NCI-H510A treated with DMSO at 0.1 percent for 48 hours (cell line): Measurements from ENCODE around the gene LAMB3.

ENCODE experiments used
- DNase-seq: peaks from one replicate; lab custom pipeline; 2025; lab: John Stamatoyannopoulos, UW

The LAMB3 gene

DNA sequence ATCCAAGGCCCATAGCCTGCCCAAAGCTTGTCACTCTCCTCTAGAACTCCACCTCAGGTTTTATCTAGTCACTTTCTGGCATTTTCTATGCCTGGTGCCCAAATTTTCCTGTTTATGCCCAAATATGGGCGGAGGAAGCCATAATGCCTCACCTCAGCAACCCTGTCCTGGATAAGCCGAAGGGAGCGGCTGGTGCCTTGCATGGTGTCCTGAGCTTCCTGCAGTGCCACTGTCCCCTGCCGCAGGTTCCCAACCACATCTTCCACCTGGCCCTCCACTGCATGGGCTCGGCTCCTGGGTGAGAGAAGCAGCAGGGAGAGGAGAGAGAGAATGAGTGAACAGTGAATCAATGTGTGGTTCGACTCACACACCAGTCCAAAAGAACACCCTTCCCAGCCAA lies 34.5 kb downstream of the LAMB3 start:
- no peak for DNase-seq

DNA sequence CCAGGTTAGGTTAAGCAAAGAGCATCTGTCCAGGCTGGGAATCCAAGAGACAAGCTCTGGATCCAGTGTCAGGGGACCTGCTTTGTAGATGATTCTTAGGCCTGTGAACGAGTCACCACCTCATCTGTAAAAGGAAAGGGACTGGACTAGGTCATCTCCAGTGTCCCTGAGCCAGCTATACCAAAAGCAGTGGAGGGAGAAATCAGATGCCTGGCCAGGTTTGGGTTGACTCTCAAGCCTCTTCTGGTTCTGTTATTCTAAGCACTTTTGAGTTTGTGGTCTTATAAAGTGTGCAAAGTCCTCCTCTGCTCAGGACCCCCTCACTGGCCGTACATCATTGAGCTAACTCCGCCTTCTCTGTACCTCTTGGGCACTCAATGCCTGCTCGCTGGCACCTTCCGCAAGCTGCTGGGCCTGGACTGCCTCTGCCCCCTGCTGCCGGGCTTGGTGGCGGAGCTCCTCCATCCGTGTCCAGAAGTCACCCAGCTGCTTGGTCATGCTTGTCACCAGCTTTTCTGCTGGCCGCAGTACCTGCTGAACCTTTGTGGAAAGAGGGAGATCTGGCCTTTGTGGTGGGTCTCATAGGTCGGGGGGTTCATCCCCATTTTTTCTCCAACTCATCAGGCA lies 35.1 kb downstream of the LAMB3 start:
- DNase-seq: no peak

DNA sequence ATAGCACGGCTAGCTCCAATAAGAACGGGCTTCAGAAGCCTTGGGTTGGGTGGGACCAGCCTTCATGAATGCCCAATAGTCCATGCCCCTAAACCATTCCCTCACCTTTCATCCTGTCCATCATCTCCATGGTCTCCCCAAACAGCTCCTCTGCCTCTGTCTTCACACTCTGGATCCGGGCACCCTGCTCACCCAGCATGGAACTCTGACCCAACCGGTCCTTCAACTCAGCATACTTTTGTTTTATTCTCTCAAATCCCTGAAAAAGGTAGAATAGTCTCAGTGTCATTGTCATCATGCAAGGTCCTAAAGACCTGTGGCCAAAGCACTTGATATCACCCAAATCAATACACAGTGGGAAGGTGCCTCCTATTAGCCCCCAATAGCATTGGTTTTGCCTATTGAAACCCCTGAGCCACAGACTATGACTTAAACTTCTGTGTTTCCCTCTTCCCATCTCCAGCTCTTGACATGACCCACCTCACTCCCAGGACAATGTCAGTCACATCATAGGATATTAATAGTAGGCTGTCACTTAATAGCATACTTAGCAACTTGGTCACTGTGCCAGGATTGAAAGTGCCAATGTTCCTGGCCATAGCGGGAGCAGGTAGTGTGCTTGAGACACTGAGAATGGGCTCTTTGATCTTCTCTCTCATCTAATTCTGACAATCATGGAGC lies 35.7 kb downstream of the LAMB3 start:
- no peak for DNase-seq

DNA sequence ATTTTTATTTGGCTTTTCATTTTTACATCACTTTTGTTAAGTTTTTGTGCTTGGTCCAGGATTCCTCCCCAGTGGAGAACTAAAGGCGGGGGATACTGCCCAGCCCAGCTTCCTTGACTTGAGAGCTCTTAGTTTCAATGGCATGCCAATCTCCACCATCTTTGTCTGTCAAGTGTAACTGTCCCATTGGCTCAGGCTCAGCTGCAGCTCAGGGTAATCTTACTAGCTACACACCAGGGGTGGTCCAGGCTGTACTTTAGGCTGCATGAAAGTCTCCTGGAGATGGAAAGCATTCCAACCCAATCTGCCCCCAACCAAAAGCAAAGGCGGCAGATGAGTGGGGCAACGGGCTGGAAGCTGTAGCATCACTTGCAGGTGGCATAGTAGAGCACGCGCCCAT lies 37.3 kb downstream of the LAMB3 start:
- DNase-seq: no peak

DNA sequence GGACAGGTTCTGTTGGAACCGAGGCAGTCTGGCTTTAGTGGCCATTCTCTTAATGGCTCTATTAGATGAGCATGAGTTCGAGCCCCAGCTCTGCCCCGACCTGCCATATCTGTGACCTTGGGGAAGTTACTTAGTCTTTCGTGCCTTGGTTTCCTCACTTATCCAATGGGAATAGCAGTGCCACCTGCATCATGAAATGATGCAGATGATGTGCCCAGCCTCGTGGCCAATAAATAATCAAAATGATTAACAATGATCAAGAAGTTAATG lies 38.1 kb downstream of the LAMB3 start:
- DNase-seq: no peak

DNA sequence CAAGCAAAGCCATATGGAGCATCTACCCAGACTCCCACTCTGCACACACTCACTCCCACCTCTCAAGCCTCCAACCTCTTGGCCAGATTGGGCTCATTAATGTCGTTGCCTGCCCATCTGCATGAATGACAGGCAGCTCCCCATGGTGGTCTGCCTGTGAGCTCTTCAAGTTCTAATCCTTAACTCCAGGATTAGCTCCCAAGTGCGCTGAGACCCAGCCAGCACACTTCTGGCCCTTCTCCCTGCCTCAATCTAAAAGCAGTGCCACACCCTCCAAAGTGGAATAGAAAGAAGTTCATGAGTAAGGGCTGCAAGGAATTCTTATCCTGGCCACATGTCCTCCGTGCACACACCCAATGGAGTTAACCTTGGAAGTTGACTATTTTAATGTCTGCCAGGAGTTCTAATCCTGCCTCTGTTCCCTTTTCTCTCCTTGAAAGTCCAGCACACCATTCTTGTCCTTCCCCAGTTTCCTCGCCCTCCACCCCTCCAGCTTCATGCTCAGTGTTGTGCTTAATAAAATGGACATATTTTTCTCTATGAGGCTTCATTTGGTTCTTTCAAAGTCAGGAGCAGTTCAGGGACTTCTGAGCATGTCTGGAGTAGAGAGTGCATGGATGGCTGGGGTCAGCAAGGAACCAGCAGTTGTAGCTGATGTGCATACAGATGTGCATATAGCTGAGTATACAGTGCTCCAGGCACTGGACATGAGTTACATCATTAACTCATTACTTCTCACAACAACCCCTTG lies 38.6 kb downstream of the LAMB3 start:
- no peak for DNase-seq

DNA sequence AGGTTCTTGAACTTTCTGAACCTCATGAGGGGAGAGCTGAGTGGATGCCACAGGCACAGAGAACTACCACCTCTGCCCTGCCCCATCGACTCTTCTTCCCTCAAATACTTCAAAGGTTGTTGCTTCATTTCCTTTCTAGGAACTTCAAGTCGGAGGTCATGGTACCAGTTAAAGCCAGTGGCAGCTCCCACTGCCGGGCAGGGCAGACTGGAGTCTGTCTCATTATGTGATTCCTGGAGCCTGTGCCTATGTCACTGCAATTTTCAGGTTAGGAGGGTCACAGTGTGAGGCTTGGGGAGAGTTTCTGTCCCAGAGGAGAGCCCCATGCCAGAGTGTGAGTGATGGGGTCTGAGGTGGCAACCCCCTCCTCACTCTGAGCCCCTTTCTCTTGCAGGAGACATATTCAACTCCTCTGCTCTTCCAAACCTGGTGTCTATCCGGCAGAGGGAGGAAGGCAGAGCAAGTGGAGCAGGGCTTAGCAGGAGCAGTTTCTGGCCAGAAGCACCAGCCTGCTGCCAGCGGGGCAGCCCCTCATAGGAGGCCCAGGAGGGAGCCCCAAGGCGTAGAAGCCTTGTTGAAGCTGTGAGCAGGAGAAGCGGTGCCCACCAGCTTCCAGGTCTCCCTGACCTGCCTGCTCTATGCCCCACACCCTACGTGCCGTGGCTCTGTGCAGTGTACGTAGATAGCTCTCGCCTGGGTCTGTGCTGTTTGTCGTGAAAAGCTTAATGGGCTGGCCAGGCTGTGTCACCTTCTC lies 39.4 kb downstream of the LAMB3 start:
- DNase-seq: no peak

DNA sequence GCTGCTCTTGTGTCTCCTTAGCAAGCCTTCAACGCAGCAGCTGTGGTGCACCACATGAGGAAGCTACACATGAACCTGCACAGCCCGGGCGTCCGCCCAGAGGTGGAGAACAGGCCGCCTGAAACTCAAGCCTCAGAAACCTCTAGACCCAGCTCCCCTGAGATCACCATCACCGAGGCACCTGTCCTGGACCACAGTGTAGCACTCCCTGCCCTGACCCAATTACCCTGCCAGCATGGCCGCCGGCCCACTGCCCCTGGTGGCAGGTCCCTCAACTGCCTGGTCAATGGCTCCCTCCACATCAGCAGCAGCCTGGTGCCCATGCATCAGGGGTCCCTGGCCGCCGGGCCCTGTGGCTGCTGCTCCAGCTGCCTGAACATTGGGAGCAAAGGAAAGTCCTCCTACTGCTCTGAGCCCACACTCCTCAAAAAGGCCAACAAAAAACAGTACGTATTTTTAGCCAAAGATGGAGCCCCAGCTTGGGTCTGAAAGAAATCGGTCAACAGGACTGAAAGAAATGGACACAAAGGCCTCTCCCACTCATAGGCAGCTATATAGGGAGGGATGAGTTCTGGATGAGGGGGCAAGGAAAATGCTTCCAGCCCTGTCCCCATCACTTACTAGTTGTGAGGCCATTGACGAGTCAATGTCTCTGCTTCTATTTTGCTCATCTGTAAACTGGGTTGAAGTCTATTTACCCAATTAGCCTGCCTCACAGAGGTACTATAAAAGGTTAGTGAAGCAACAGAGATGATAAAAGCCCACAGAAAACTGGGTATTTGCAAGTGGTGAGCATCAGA lies 40.3 kb downstream of the LAMB3 start:
- DNase-seq: no peak

DNA sequence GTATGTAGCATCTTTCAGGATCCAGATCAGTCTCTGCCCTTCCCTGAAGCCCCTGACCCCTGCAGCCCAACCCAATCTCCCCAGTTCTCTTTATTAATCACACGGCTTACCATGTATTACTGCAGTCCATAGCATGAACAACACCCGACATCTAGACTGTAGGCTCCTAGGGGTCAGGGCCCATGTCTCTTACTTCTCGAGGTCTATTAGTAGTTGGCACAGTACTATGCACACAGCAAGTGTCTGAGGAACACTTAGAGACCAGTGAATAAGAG lies 41.7 kb downstream of the LAMB3 start:
- DNase-seq: no peak

DNA sequence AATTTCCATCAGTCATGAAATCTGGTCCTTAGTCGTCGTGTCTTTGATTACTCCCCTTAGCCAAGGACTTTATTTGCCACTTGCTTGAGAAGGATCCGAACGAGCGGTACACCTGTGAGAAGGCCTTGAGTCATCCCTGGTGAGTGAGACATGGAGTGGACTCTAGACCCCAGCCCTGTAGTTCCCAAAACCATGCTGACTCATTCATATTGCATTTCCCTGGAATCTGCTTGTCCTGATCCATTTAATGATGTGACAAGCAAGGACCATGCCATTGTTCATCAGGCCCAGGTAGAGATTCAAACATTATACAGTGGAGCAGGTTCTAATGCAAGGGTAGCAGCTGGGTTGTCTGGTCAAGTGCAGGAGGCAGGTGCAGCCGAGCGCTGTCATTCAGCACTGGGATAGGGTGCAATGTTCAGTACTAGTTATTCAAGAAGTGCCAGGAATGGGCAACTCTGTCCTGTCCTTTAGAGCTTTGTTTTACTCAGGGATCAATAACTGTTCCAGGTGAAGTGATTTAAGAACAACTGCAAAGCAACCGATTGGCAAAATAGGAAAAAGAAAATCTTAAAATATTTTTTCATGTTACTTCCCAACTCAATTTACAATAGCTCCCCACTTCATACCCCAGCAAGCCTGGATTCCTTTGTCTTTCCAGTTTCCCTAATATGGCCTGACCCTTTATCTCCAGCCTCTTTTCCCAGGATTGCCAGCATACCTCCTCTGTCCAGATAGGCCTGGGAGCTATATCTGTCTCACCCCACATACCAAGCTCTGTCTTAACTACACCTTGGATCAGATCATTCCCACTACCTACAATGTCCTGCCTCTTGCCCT lies 42.2 kb downstream of the LAMB3 start:
- no peak for DNase-seq

DNA sequence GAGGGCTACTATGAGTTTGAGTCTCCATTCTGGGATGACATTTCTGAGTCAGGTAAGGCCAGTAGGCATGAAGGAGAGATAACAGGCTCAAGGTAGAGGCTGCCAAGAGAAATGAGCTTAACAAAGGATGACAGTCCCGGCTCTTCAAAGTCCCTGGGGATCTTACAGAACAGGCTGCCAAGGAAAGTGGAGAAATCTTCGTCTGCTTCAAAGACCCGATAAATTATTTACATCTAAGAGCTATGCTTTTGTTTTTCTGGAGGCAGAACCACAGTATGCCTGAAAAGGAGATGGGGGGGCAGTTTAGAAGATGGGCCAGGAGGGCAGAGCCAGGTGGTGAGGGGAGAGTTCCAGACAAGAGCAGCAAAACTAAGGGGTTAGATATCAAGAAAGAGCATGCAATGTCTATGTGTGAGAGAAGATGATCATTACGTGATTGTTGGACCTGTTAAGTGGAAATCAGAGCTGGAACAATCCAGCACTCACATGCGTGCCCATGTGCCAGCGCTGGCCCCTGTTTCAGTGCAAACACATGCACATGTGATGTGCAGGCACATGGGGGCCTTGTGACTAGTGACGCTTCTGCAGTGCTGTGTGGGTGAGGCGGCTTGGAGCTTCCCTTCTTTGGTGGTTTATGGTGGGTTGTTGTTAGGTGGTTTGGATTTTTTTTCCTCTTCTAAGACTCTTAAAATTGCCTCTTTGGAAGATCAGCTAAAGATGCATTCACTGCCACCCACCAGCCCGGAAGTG lies 43.0 kb downstream of the LAMB3 start:
- no peak for DNase-seq

DNA sequence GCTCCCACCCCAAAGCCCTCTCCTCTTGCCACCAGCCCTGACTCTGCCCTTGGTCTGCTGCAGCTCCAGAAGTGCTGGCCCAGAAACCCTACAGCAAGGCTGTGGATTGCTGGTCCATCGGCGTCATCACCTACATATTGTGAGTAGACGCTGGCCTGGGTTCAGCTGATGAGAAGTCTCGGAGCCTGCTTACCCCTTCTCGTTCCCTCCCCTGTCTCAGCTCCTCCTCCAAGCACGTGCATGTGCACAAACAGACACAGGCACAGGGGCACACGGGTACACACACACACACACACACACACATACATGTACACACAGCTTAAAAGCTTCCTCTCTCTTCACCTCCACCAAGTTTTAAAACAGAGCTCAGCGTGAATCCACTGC lies 44.4 kb downstream of the LAMB3 start:
- DNase-seq: no peak

DNA sequence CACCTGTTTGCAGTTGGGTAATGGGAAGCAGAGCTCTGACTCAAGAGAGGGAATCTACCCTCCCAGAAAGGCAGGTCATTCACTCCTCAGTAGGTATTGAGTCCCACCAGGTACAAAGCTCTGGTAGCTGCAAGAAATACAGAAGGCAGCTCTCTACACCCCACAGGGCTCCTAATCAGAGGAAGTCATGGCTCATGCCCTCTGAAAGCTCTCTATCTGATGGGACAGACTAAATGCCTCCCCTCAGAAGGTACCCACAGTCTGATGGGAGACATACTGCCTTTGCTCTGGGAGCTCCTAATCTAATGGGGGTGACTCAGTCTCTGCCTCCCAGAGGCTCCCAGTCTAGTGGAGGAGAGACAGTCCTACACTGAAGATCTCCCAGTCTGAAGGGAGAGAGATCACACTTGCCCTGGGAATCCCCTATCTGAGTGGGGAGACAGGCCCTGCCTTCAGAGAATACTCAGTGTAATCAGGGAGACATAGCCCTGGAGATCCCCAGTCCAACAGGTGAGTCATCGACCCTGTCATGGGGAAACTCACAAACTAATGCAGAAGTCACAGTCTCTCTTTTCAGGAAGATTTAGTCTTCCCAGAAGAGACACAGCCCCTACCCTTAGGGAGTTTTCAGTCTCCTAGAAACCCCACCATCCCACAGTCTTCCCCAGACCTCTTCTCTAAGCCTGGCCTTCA lies 45.0 kb downstream of the LAMB3 start:
- DNase-seq: no peak

DNA sequence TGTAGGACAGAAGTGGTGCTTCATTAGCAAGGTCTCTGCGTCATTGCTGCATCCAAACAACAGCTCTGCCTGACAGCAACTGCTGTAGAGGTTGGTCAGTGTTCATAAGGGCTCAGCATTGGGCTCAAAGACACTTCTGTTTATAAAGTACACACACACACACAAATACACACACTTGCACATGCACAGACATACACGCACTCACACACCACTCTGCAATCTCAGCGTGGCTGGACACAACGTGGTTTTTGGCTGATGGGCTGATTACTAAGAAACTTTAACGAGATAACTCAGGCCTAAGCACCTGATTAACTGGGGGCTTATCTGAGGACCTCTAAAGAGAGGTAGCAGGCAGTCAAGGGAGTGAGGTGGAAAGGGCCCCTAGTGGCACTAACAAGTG lies 48.3 kb downstream of the LAMB3 start:
- no peak for DNase-seq

DNA sequence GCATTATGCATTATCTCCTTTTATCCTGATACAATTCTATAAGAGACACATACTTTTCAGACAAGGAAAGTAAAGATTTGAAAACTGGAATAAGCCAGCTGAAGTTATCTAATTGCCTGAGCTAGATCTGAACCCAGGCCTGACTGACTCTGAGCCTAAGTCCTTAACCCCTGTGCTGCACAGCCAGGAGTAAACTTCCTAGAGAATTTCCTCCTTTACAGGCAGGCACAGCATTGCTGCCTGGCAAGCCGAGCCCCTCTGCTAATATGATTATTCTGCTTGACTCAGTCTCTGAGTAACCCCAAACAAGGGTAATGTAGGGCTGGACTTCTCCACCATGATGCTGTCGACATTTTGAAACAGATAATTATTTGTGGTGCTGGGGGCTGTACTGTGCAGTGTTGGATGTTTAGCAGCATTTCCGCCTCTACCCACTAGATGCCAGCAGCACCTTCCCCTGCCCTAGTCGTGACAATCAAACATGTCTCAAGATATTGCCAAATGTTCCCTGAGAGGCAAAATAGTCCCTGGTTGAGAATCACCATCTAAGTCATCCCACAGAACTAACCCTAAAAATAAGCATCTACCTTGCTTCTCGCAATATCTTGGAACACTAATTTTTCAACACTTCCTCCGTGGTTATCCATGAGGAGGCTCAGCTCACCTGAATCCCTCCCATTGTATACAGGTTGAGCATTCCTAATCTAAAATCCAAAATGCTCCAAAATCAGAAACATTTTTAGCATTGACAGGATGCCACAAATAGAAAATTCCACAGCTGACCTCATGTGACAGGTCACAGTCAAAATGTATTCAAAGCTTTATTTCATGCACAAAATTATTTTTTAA lies 50.2 kb downstream of the LAMB3 start:
- DNase-seq: peak; percentile 8

DNA sequence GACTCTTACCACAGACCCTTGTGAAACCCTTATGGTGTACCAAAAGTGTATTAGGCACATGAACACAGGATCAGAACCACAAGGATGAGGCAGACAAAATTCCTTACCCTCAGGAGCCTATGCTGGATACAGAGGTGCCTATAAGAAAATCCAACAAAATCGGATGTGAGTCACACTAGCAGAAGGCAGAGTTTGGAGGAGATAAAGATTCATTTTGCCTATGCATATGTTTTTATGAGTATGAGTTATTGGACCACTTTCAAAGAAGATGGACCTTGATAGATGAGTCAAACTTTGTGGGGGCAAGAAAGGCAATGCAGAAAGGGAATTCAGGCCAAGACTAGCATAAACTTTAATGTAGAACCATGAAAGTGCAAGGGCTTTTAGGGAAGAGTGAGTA lies 51.7 kb downstream of the LAMB3 start:
- no peak for DNase-seq

DNA sequence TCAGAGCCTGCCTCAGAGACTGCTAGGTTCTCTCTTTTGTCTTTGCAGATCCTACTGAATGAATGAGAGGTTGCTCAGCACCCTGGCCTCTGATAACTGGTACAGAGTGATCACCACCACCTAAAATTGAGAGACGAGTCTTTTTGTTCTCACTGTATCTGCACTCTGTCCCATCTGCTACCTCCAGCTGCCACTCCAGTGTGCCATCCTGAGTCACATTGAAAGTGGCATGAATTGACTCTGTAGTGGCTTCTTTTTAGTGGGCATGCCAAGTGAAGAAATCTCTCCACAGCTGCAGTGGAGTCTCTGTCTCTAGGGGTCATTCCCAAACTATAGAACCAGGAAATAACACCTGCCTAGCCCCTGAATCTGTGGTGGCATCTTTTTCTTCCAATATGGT lies 54.0 kb downstream of the LAMB3 start:
- no peak for DNase-seq

DNA sequence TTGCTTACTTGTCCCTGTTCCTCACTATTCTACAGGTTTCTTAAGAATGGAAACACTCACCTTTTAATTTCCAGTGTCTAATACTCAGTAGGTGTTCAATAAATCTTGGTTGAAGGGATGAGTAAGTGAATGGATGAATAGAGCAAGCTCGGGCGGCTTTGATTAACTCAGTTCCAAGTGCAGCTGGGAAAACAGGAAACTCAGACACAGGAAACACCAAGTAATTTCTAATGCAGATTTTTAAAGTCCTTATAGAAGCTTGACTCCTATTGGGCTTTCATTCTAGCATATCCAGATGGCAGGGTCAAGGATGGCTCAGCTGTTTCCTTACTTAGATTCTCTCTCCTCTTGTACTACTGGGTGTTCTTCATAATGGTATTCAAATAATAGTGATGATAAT lies 54.7 kb downstream of the LAMB3 start:
- no peak for DNase-seq

DNA sequence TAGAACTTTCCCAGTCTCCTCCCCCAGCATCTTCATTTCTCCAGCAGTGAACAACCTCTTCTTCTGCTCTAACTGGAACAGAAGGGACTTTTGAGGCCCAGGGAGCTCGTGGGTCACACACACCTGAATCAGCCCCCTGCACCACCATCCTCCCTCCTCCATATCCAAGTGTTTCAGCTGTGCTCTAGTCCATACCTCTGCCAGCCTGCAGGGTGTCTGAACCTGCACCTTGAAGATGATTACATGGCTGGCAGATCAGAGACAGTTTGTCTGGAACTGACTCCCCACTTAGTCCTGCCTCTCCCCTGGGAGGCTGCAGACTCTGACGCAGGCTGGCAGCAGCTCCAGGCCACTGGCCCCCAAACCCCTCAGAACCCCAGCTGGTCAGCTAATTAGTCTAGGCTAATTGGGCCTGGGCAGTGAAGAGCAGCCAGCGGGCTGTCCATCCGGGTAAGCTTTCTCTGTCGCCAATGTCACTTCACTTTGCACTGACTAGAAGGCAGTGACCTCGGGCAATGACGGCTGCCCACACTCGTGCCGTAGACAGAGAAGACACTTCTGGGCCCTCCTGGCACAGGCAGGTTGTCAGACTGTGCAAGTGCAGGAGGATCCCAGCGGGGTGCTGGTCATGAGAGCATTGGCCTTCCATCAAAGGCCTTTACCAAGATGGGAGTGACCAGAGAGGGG lies 56.5 kb downstream of the LAMB3 start:
- no peak for DNase-seq
